GM23338 (cell line): Measurements from ENCODE around the gene FAM222A.

Experiments
- CREB1 ChIP-seq: fragments of 250-450 bp; sonication (Bioruptor Pico); IDR thresholded peaks from 2 replicates; pipeline ENCODE4 v1.5.0; 2020; ENCODE audit warnings: low read depth, mild to moderate bottlenecking, moderate library complexity
- CTCF ChIP-seq, 2 experiments: fragments of 200-600 bp in 1 of 2; sonication (generic) in 1 of 2; conservative IDR thresholded peaks; 2 replicates each; pipeline versions ENCODE4 v1.5.1 to v1.6.1; 2016 to 2017; ENCODE audit warnings: antibody characterized with exemption in 2 of 2, low read depth in 2 of 2, mild to moderate bottlenecking in 2 of 2, moderate library complexity in 1 of 2
- ETS1 ChIP-seq: IDR thresholded peaks from 2 replicates; pipeline ENCODE4 v1.6.1; 2016; ENCODE audit warnings: antibody characterized with exemption
- EZH2 ChIP-seq: fragments of 200-600 bp; sonication (generic); IDR thresholded peaks from one replicate; pipeline ENCODE4 v1.8.0; 2017; ENCODE audit warnings: antibody characterized with exemption, mild to moderate bottlenecking, low read depth; ENCODE audit not compliant: unreplicated experiment
- EZH2phosphoT487 ChIP-seq: fragments of 200-600 bp; sonication (generic); IDR thresholded peaks from one replicate; pipeline ENCODE4 v1.8.1; 2018; ENCODE audit warnings: antibody characterized with exemption; ENCODE audit not compliant: unreplicated experiment
- JUNB ChIP-seq: IDR thresholded peaks from one replicate; pipeline ENCODE4 v1.6.1; 2016; ENCODE audit warnings: antibody characterized with exemption; ENCODE audit not compliant: unreplicated experiment
- NANOG ChIP-seq: IDR thresholded peaks from 2 replicates; pipeline ENCODE4 v1.6.1; 2016; ENCODE audit warnings: antibody characterized with exemption, borderline replicate concordance
- POLR2AphosphoS5 ChIP-seq: IDR thresholded peaks from 2 replicates; pipeline ENCODE4 v1.6.1; 2016; ENCODE audit warnings: antibody characterized with exemption, low read depth
- ZNF331 ChIP-seq: fragments of 250-450 bp; sonication (Bioruptor Pico); IDR thresholded peaks from 2 replicates; pipeline ENCODE4 v1.5.0; 2020; ENCODE audit warnings: low read depth, mild to moderate bottlenecking, moderate library complexity
- TF ChIP-seq, protein P1 (sequence below): IDR thresholded peaks from one replicate; pipeline ENCODE4 v1.6.1; 2018; ENCODE audit warnings: antibody characterized with exemption; ENCODE audit not compliant: unreplicated experiment
- TF ChIP-seq, protein P2 (sequence below): fragments of 250-450 bp; sonication (Bioruptor Pico); IDR thresholded peaks from 2 replicates; pipeline ENCODE4 v1.5.0; 2020; ENCODE audit warnings: mild to moderate bottlenecking, moderate library complexity

DNA sequence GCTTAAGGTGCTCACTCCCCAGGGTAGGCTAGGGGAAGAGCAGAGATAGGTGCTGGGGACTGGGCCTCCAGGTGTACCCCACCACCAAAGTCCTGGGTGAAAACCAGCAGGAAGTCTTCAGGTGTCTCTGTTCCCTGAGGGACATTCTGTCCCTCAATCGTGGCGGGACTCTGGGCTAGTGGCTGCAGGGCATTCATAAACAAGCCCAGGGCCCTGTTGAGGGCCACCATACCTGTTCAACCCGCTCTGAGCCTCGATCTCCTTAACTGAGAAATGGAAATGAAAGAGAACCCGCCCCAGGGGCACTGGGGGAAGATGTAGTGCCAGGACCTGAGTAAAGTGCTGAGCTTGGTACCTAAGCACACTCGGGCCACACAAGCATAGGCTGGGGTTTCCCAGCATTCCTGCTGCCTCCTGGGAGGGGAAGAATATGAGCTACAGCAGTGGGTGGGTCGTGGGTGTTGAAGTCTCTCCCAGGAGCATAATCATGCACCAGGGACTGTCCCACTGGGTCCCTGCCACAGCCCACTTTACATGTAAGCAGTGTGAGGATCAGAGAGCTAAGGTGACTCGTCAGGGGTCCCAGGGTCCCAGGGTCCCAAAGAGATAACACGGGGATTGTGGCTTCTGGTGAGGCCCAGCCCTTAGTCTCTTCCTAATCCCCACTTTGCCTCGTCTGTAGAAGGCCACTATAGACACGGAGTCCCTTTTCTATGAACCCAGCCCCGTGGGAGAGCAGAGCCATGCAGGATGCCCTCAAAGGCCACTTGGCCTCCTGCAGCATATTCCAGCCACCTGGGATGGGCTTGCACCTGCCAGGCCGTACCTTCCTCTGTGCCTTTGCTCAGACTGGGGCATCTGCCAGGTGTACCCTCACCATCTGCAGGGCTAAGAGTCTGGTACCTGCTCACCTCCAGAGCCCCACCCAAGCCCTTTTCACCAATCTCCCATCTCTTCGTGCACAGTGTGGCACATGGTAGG, 14.4 kb downstream of the FAM222A start:
- TF ChIP-seq CTCF (conservative IDR thresholded peaks at IDR 0.05; ENCODE audit: low read depth in 2 of 2) = no peak
- TF ChIP-seq EZH2phosphoT487 = no peak
- TF ChIP-seq EZH2 = no peak
- TF ChIP-seq, protein P1, sequence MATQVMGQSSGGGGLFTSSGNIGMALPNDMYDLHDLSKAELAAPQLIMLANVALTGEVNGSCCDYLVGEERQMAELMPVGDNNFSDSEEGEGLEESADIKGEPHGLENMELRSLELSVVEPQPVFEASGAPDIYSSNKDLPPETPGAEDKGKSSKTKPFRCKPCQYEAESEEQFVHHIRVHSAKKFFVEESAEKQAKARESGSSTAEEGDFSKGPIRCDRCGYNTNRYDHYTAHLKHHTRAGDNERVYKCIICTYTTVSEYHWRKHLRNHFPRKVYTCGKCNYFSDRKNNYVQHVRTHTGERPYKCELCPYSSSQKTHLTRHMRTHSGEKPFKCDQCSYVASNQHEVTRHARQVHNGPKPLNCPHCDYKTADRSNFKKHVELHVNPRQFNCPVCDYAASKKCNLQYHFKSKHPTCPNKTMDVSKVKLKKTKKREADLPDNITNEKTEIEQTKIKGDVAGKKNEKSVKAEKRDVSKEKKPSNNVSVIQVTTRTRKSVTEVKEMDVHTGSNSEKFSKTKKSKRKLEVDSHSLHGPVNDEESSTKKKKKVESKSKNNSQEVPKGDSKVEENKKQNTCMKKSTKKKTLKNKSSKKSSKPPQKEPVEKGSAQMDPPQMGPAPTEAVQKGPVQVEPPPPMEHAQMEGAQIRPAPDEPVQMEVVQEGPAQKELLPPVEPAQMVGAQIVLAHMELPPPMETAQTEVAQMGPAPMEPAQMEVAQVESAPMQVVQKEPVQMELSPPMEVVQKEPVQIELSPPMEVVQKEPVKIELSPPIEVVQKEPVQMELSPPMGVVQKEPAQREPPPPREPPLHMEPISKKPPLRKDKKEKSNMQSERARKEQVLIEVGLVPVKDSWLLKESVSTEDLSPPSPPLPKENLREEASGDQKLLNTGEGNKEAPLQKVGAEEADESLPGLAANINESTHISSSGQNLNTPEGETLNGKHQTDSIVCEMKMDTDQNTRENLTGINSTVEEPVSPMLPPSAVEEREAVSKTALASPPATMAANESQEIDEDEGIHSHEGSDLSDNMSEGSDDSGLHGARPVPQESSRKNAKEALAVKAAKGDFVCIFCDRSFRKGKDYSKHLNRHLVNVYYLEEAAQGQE = no peak
- no peak for TF ChIP-seq POLR2AphosphoS5
- no peak for TF ChIP-seq CREB1 (CRISPR knock-in tag)
- no peak for TF ChIP-seq JUNB
- no peak for TF ChIP-seq ZNF331 (CRISPR knock-in tag)
- TF ChIP-seq NANOG = no peak
- TF ChIP-seq ETS1 = no peak
- TF ChIP-seq, protein P2, sequence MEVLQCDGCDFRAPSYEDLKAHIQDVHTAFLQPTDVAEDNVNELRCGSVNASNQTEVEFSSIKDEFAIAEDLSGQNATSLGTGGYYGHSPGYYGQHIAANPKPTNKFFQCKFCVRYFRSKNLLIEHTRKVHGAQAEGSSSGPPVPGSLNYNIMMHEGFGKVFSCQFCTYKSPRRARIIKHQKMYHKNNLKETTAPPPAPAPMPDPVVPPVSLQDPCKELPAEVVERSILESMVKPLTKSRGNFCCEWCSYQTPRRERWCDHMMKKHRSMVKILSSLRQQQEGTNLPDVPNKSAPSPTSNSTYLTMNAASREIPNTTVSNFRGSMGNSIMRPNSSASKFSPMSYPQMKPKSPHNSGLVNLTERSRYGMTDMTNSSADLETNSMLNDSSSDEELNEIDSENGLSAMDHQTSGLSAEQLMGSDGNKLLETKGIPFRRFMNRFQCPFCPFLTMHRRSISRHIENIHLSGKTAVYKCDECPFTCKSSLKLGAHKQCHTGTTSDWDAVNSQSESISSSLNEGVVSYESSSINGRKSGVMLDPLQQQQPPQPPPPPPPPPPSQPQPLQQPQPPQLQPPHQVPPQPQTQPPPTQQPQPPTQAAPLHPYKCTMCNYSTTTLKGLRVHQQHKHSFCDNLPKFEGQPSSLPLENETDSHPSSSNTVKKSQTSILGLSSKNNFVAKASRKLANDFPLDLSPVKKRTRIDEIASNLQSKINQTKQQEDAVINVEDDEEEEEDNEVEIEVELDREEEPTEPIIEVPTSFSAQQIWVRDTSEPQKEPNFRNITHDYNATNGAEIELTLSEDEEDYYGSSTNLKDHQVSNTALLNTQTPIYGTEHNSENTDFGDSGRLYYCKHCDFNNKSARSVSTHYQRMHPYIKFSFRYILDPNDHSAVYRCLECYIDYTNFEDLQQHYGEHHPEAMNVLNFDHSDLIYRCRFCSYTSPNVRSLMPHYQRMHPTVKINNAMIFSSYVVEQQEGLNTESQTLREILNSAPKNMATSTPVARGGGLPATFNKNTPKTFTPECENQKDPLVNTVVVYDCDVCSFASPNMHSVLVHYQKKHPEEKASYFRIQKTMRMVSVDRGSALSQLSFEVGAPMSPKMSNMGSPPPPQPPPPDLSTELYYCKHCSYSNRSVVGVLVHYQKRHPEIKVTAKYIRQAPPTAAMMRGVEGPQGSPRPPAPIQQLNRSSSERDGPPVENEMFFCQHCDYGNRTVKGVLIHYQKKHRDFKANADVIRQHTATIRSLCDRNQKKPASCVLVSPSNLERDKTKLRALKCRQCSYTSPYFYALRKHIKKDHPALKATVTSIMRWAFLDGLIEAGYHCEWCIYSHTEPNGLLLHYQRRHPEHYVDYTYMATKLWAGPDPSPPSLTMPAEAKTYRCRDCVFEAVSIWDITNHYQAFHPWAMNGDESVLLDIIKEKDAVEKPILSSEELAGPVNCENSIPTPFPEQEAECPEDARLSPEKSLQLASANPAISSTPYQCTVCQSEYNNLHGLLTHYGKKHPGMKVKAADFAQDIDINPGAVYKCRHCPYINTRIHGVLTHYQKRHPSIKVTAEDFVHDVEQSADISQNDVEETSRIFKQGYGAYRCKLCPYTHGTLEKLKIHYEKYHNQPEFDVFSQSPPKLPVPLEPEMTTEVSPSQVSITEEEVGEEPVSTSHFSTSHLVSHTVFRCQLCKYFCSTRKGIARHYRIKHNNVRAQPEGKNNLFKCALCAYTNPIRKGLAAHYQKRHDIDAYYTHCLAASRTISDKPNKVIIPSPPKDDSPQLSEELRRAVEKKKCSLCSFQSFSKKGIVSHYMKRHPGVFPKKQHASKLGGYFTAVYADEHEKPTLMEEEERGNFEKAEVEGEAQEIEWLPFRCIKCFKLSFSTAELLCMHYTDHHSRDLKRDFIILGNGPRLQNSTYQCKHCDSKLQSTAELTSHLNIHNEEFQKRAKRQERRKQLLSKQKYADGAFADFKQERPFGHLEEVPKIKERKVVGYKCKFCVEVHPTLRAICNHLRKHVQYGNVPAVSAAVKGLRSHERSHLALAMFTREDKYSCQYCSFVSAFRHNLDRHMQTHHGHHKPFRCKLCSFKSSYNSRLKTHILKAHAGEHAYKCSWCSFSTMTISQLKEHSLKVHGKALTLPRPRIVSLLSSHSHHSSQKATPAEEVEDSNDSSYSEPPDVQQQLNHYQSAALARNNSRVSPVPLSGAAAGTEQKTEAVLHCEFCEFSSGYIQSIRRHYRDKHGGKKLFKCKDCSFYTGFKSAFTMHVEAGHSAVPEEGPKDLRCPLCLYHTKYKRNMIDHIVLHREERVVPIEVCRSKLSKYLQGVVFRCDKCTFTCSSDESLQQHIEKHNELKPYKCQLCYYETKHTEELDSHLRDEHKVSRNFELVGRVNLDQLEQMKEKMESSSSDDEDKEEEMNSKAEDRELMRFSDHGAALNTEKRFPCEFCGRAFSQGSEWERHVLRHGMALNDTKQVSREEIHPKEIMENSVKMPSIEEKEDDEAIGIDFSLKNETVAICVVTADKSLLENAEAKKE = no peak
